ENCODE data around the gene OR5H2. TPM values are rescaled to one million over a fixed set of nuclear protein-coding genes. Genes with fewer than 3 reads are reported as not detected.

OR5H2 gene
- total RNA-seq, 4 donors from 2014 or later: not detected

GRCh38 chr3:98326945-98327344 lies 44.6 kb downstream of the OR5H2 start:
- no peak for DNase-seq (ENCODE audit: extremely low spot score)
- Histone ChIP-seq H3K36me3 (no peaks in the 10 kb centered on the region), H3K4me1 (no peaks in the 10 kb centered on the region), H3K27me3 (peaks cover 0 to 11% (median 0%) of the 10 kb centered on the region in 4 donors), H3K9me3 (no peaks in the 10 kb centered on the region), H3K4me3 (no peak overlapping the region), H3K27ac (replicated peaks in 1 of 4) (no peak overlapping the region)
- TF ChIP-seq POLR2A (IDR thresholded peaks at IDR 0.05; ENCODE audit: low read depth) (no peak), EP300 (IDR thresholded peaks at IDR 0.05) (no peak), POLR2AphosphoS5 (IDR thresholded peaks at IDR 0.05) (no peak)
- TF ChIP-seq, protein P1, sequence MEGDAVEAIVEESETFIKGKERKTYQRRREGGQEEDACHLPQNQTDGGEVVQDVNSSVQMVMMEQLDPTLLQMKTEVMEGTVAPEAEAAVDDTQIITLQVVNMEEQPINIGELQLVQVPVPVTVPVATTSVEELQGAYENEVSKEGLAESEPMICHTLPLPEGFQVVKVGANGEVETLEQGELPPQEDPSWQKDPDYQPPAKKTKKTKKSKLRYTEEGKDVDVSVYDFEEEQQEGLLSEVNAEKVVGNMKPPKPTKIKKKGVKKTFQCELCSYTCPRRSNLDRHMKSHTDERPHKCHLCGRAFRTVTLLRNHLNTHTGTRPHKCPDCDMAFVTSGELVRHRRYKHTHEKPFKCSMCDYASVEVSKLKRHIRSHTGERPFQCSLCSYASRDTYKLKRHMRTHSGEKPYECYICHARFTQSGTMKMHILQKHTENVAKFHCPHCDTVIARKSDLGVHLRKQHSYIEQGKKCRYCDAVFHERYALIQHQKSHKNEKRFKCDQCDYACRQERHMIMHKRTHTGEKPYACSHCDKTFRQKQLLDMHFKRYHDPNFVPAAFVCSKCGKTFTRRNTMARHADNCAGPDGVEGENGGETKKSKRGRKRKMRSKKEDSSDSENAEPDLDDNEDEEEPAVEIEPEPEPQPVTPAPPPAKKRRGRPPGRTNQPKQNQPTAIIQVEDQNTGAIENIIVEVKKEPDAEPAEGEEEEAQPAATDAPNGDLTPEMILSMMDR (IDR thresholded peaks at IDR 0.05): no peak
- intact Hi-C loops (cut with DNase I): no loop called here

GRCh38 chr3:98328933-98329332 lies 46.6 kb downstream of the OR5H2 start:
- Histone ChIP-seq H3K9me3 (no peaks in the 10 kb centered on the region), H3K27ac (replicated peaks in 1 of 4) (no peak overlapping the region), H3K4me1 (no peaks in the 10 kb centered on the region), H3K27me3 (peaks cover 0 to 11% (median 0%) of the 10 kb centered on the region in 4 donors), H3K4me3 (no peak overlapping the region), H3K36me3 (no peaks in the 10 kb centered on the region)
- intact Hi-C loops (cut with DNase I): loop anchor here (2.0 kb wide), 1 partner anchor 288 kb away; no protein-coding TSS in a partner anchor
- no peak for TF ChIP-seq POLR2AphosphoS5 (IDR thresholded peaks at IDR 0.05)
- no peak for TF ChIP-seq EP300 (IDR thresholded peaks at IDR 0.05)
- no peak for TF ChIP-seq POLR2A (IDR thresholded peaks at IDR 0.05; ENCODE audit: low read depth)
- TF ChIP-seq, protein P1 (IDR thresholded peaks at IDR 0.05): no peak
- DNase-seq (ENCODE audit: extremely low spot score): no peak
- WGBS: 59% methylated on average over 5 of the region's 5 CpGs

DNA sequence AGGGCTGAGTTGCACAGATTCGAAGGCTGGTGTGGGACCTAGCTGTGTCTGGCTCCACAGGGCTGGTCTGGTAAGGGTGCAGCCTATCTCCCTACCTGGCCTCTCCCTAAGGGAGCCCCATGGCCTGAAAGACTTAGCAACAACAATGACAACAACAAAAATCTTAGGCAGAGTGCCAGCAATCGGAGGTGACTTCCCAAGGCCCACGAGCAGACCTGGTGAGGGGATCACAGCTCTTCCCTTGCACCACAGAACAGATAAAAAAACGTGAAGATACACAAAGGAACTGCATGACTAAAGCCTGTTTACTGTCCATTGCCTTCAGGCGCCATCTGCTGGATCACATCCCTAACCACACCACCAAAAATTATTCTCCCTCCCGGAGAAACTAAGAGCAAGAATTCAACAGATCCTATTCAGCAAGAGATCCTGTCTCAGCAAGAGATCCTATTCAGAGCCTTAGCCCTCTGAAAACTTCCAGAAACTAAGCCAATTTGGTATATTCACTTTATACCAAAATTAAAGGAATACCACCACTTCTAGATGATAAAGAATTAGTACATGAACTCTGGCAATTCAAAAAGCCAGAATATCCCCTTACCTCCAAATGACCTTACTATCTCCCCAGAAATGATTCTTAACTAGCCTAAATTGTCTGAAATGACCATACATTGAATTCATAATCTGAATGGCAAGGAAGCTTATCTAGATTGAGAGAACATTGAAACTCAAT lies 47.3 kb downstream of the OR5H2 start:
- H3K36me3 ChIP-seq: no peaks in the 10 kb centered on the region

DNA sequence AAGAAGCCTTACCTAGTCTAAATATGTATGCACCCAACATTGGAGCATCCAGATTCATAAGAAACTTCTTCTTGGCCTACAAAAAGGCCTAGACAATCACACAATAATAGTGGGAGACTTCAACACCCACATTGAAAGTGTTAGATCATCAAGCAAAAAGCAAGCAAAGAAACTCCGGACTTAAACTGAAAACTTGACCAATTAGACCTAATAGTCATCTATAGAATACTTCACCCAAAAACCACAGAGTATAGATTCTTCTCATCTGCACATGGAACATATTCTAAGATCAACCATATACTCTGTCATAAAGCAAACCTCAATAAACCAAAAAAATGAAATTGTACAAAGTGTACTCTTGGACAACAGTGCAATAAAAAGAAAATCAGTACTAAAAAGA lies 49.0 kb downstream of the OR5H2 start:
- TF ChIP-seq, protein P1 (IDR thresholded peaks at IDR 0.05): no peak
- TF ChIP-seq EP300 (IDR thresholded peaks at IDR 0.05) (no peak), POLR2AphosphoS5 (IDR thresholded peaks at IDR 0.05) (no peak), POLR2A (IDR thresholded peaks at IDR 0.05; ENCODE audit: low read depth) (no peak)
- intact Hi-C loops (cut with DNase I): no loop called here
- Histone ChIP-seq H3K27me3 (peaks cover 0 to 11% (median 0%) of the 10 kb centered on the region in 4 donors), H3K4me3 (no peak overlapping the region), H3K36me3 (no peaks in the 10 kb centered on the region), H3K27ac (replicated peaks in 1 of 4) (no peak overlapping the region), H3K4me1 (no peaks in the 10 kb centered on the region), H3K9me3 (no peaks in the 10 kb centered on the region)
- DNase-seq (ENCODE audit: extremely low spot score): no peak
- 88% methylated on average over 1 of the region's 1 CpG for WGBS

More for the DNA sequence above, 47.3 kb downstream of the OR5H2 start:
- intact Hi-C loops (cut with DNase I): loop anchor here (2.0 kb wide), 1 partner anchor 289 kb away; no protein-coding TSS in a partner anchor
- no peak for DNase-seq (ENCODE audit: extremely low spot score)
- Histone ChIP-seq H3K27ac (replicated peaks in 1 of 4) (no peak overlapping the region), H3K27me3 (peaks cover 0 to 11% (median 0%) of the 10 kb centered on the region in 4 donors), H3K9me3 (no peaks in the 10 kb centered on the region), H3K4me3 (no peak overlapping the region), H3K4me1 (no peaks in the 10 kb centered on the region)
- 11% methylated on average over 6 of the region's 6 CpGs for WGBS
- TF ChIP-seq, protein P1 (IDR thresholded peaks at IDR 0.05): peak in 2 of 3 experiments; percentile 36 to 50
- no peak for TF ChIP-seq POLR2A (IDR thresholded peaks at IDR 0.05; ENCODE audit: low read depth)
- TF ChIP-seq EP300 (IDR thresholded peaks at IDR 0.05): no peak
- no peak for TF ChIP-seq POLR2AphosphoS5 (IDR thresholded peaks at IDR 0.05)

Other genes starting within 250 kb of the OR5H2 start
- not detected for gene GABRR3, start 247.2 kb upstream of the OR5H2 start, total RNA-seq
- not detected for gene OR5AC2, start 195.3 kb upstream of the OR5H2 start, total RNA-seq
- not detected for gene OR5H1, start 151.8 kb upstream of the OR5H2 start, total RNA-seq
- not detected for gene OR5H14, start 135.0 kb upstream of the OR5H2 start, total RNA-seq
- not detected for gene OR5H15, start 115.8 kb upstream of the OR5H2 start, total RNA-seq
- not detected for gene OR5H6, start 18.3 kb upstream of the OR5H2 start, total RNA-seq
- gene OR5K4, start 71.3 kb downstream of the OR5H2 start, total RNA-seq: not detected
- not detected for gene OR5K3, start 108.2 kb downstream of the OR5H2 start, total RNA-seq
- gene OR5K1, start 180.7 kb downstream of the OR5H2 start, total RNA-seq: not detected
- gene OR5K2, start 215.2 kb downstream of the OR5H2 start, total RNA-seq: not detected
- gene CLDND1, start 240.4 kb downstream of the OR5H2 start, total RNA-seq: 100 to 1,000 TPM in 3 of 4 donors, 10 to 100 TPM in 1; 84.6 to 191 (median 139) TPM
- under 1 TPM in 1 of 4 donors, not detected in 3; 0.32 TPM for gene GPR15, start 249.5 kb downstream of the OR5H2 start, total RNA-seq

Measured in esophagus muscularis mucosa (tissue), 4 donors.